GM06990 (cell line): ENCODE measurements around the gene IFI6.

Source experiments
- DNase-seq: peaks from one replicate; pipeline ENCODE4 v3.0.0-alpha.2; 2011; ENCODE audit not compliant: insufficient read length; ENCODE audit errors: extremely low read depth
- H3K27me3 ChIP-seq: replicated peaks from 2 replicates; pipeline ENCODE4 v1.6.0; 2011; ENCODE audit warnings: low read length; ENCODE audit not compliant: control insufficient read depth, insufficient read depth
- H3K36me3 ChIP-seq: 2 replicates; pipeline ENCODE4 v1.5.1; 2011; ENCODE audit warnings: low read length; ENCODE audit not compliant: control insufficient read depth, insufficient read depth
- H3K4me3 ChIP-seq: replicated peaks from 2 replicates; pipeline ENCODE4 v1.5.1; 2011; ENCODE audit warnings: low read depth, mild to moderate bottlenecking, control low read depth, low read length
- TF ChIP-seq, protein P1 (sequence below): IDR thresholded peaks from 2 replicates; pipeline ENCODE4 v1.5.1; 2011; ENCODE audit warnings: low read length, control low read depth, mild to moderate bottlenecking, inconsistent platforms; ENCODE audit not compliant: insufficient read depth, poor library complexity, severe bottlenecking

The IFI6 gene

GRCh38 chr1:27666791-27667254, 5.2 kb downstream of the IFI6 start:
- TF ChIP-seq, protein P1, sequence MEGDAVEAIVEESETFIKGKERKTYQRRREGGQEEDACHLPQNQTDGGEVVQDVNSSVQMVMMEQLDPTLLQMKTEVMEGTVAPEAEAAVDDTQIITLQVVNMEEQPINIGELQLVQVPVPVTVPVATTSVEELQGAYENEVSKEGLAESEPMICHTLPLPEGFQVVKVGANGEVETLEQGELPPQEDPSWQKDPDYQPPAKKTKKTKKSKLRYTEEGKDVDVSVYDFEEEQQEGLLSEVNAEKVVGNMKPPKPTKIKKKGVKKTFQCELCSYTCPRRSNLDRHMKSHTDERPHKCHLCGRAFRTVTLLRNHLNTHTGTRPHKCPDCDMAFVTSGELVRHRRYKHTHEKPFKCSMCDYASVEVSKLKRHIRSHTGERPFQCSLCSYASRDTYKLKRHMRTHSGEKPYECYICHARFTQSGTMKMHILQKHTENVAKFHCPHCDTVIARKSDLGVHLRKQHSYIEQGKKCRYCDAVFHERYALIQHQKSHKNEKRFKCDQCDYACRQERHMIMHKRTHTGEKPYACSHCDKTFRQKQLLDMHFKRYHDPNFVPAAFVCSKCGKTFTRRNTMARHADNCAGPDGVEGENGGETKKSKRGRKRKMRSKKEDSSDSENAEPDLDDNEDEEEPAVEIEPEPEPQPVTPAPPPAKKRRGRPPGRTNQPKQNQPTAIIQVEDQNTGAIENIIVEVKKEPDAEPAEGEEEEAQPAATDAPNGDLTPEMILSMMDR: no peak
- H3K36me3 ChIP-seq: peaks cover 5% of the 10 kb centered on the region
- no peaks in the 10 kb centered on the region for H3K27me3 ChIP-seq
- no peak overlapping the region for H3K4me3 ChIP-seq
- DNase-seq: no peak

DNA sequence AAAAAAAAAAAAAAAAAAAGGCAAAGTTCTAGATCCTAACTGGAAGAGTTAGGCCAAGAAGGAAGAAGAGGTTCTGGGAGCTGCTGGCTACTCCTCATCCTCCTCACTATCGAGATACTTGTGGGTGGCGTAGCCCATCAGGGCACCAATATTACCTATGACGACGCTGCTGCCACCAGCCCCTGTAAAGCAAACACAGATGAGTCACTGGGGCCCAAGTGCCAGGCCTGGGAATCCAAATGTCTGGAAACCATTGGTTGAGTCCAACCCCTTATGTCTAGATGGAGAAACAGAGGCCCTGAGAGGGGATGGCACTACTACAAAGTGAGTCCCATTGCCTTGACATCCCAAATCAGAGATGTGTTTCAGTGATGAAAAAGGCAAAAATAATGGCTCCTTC, 5.7 kb downstream of the IFI6 start:
- DNase-seq: no peak
- H3K27me3 ChIP-seq: no peaks in the 10 kb centered on the region
- H3K4me3 ChIP-seq: no peak overlapping the region
- TF ChIP-seq, protein P1: no peak
- peaks cover 5% of the 10 kb centered on the region for H3K36me3 ChIP-seq

DNA sequence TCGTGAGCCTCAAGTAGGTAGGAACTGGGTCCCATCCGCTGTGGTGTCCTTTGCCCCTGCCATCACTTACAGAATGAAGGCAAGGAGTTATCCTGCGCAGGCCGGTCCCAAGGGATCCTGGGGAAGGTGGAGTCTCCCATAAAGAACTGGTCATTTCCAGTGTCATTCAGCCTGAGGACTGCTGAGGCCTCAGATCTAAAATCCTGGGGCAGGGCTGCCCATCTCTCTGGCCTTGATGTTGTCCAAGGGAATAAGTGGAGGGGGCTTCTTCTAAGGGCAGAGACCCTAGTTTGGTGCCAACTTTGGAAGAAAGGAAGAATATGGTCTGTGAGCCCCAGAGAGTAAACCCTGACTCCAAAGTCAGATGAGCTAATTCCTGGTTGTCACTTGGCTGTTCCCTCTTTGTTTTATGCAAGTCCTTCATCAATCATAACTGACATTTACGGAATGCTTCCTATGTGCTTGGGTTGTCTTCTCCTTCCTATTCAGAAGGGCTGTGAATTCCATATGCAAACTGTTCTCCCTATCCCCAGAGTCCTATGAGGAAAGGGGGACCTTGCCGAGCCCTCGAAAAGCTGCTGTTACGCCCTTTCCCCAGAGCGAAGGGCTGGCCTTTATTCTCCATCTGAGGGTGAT, 6.9 kb downstream of the IFI6 start:
- TF ChIP-seq, protein P1: no peak
- Histone ChIP-seq H3K27me3 (no peaks in the 10 kb centered on the region), H3K4me3 (no peak overlapping the region), H3K36me3 (peaks cover 5% of the 10 kb centered on the region)
- no peak for DNase-seq

DNA sequence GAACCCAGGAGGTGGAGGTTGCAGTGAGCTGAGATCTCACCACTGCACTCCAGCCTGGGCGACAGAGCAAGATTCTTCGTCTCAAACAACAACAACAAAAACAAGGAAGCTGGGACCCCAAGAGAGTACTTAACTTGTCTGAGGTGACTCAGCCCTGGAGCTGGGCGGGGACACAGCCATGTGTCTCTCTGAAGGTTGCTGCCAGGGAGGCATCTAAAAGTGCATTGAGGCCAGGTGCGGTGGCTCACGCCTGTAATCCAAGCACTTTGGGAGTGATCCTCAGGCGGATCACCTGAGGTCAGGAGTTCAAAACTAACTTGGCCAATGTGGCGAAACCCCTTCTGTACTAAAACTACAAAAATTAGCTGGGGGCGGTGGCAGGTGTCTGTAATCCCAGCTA, 7.7 kb downstream of the IFI6 start:
- TF ChIP-seq, protein P1: no peak
- no peak for DNase-seq

GRCh38 chr1:27662707-27663393, 9.1 kb downstream of the IFI6 start:
- Histone ChIP-seq H3K27me3 (no peaks in the 10 kb centered on the region), H3K36me3 (peaks cover 3% of the 10 kb centered on the region), H3K4me3 (no peak overlapping the region)
- TF ChIP-seq, protein P1: peak; percentile 87
- DNase-seq: peak; percentile 81

More for the DNA sequence above, 7.7 kb downstream of the IFI6 start:
- H3K27me3 ChIP-seq: no peaks in the 10 kb centered on the region
- H3K4me3 ChIP-seq: no peak overlapping the region
- peaks cover 5% of the 10 kb centered on the region for H3K36me3 ChIP-seq
